SH-SY5Y (cell line): ENCODE data around the gene ZNF727.

Source experiments
- GATA2 ChIP-seq: IDR thresholded peaks from 2 replicates; pipeline ENCODE4 v1.6.1; 2011; ENCODE audit warnings: mild to moderate bottlenecking, low read depth, low read length
- GATA3 ChIP-seq: IDR thresholded peaks from 2 replicates; pipeline ENCODE4 v1.6.1; 2011; ENCODE audit warnings: low read depth, mild to moderate bottlenecking, low read length, moderate library complexity

The ZNF727 gene

DNA sequence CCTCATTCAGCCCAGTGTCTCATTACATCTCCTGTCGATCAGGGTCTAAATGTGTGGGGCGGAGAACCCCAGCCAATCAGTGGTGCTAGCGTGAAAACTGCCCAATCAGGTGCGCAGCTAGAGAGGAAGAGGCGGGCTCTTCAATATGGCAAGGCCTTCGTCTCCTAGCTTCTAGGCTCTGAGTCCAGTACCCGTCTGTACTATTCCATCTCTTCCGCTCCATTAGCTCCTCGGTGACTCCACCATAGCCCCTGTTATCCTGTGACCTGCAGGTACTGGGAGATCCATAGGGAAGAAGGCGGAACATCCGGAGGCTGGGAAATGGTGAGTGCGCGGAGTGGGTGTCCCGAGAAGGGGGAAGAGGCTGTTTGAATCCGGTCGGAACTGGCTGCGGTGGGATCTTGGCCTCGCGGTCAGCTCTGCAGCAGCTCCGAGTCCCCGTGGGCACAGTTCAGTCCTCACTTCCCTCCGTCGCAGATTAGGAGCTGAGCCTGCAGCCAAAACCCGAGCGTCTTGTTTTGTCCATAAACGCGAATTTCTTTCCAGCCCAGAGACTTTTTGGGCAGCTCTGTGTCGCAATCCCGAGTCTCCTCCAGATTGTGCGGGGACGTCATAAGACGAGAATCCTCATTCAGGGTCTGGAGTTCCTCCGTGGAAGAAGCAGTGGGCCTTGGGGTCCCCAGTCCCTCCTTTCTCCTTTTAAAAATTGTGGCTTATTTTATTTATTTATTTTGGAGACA is at the start of gene ZNF727:
ZNF727 (plus strand) TSS at position 134 of the 740 bp plus-strand sequence; CDS start at position 322, 188 bp downstream.
- TF ChIP-seq GATA3: no peak
- no peak for TF ChIP-seq GATA2

DNA sequence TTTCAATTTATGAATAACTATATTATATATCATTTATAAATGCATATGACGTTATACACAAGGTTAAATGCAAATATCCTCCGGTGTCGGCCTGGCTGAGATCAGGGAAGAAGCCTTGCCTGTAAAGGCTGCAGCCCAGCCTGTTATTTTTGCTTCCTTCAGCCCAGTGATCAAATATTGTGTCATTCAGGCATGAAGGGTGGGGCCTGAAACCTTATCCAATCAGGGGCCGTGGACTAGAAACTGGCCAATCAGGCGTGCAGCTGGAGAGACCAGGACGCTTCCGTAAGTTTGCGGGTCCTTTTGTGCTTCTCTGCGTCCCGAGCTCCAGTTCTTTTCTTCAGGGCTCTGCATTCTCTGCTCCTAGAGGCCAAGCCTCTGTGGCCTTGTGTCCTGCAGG is 46.7 kb upstream of the ZNF727 start, which contains the start of gene ZNF722:
ZNF722 (plus strand) TSS at position 301 of the 400 bp plus-strand sequence. CDS start 113 bp downstream, outside the sequence.
- TF ChIP-seq GATA3 (no peak), GATA2 (no peak)

DNA sequence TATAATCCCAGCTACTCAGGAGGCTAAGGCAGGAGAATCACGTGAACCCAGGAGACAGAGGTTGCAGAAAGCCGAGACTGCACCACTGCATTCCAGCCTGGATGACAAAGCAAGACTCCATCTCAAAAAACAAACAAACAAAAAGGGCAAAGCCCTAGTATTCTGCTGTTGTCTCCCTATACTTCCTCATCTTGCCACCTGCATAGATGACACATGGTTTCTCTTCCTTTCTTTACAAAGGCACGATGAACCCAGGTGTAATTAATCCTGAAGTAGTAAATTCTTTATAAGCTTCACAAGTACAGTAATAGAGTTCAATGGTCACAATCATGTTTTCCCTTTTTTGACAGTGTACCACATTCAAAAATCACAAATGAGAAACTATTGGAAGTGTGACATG is 9.8 kb upstream of the ZNF727 start:
- TF ChIP-seq GATA3: no peak
- no peak for TF ChIP-seq GATA2

DNA sequence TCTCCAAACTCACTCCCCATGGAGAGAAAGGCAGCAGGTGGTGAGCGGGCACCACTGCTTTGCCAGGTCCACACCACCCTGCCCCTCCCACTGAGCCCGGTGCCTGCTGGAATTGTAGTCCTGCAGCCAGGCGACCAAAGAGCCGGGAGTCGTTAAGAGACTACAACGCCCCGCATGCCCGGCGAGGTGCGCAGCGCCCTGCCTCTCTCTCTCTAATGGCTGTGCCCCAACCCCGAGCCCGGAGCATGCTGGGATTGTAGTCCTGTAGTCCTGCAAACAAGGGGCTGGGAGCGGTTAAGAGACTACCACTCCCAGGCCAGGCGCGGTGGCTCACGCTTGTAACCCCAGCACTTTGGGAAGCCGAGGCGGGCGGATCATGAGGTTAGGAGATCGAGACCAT is 8.1 kb upstream of the ZNF727 start:
- TF ChIP-seq GATA3 (no peak), GATA2 (no peak)

DNA sequence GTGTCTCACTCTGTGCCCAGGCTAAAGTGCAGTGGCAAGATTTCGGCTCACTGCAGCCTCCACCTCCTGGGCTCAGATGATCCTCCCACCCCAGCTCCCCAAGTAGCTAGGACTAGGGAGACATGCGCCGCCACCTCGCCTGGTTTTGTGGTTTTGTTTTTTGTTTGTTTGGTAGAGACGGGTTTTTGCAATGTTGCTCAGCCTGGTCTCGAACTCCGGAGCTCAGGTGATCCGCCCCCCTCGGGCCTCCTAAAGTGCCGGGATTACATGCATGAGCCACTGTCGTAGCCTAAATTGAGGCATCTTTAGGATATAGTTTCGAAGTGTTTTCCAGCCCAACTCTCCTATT is 781 bp downstream of the ZNF727 start:
- TF ChIP-seq GATA3 (no peak), GATA2 (no peak)

DNA sequence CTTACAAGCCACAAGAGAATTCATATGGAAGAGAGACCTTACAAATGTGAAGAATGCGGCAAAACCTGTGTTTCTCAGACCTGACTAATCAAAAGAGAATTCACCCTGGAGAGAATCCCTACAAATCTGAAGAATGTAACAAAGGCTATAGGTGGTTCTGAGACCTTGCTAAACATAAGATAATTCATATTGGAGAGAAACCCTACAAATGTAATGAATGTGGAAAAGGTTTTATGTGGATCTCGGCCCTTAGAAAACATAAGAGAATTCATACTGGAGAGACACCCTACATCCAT is 33.4 kb downstream of the ZNF727 start:
- TF ChIP-seq GATA3 (no peak), GATA2 (no peak)

DNA sequence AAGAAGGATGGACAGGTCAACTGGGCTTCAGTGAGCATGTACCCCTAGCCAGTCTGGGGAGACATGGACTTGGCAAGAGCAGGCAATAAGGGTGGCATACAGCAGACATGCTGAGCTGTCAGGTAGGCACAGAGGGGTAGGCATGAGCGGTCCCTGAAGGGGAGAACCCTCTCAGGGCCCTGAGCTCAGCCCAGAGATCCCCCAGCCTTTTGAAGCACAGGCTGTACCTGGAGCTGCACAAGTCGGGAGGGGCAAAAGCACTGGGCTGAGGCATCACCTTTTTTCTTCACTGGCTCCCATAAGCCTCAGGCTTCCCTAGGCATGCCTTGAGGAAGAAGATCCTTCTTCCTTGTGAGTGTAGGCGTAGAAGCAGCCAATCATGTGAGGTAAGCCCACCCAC is 42.3 kb downstream of the ZNF727 start:
- TF ChIP-seq GATA3 (no peak), GATA2 (no peak)
